ENCODE results near the gene PRELID2. TPM values are rescaled to one million over a fixed set of nuclear protein-coding genes. Genes with fewer than 3 reads are reported as not detected.

Gene PRELID2
- total RNA-seq, 4 donors from 2014 or later = 3.0 to 17.9 (median 4.3) TPM

DNA sequence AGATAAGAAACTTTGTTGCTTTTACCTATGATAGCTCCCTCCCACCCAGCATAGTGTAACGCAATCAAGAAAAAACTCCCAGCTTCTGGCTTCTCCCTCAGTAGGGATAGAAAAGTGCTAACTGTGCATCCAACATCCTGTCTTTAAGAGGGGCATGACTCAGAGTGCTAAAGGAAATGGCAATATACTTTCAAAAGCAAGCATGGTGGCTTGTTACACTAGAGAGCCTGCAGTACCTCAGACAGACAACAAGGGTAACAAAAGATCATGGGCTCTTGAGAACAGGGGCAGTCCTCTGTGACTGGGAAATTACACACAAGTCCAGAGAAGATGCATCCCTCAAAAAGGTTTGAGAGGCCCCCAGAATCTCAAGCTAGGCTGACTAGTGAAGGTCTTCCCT lies 37.8 kb downstream of the PRELID2 start:
- H3K27me3 ChIP-seq = no peaks in the 10 kb centered on the region
- no peak overlapping the region for H3K4me3 ChIP-seq
- DNase-seq (ENCODE audit: low spot score in 2 of 2) = no peak
- 84% methylated on average over 1 of the region's 1 CpG for WGBS
- H3K9me3 ChIP-seq = no peaks in the 10 kb centered on the region
- TF ChIP-seq POLR2AphosphoS5 (IDR thresholded peaks at IDR 0.05) (no peak), EP300 (IDR thresholded peaks at IDR 0.05) (no peak), POLR2A (IDR thresholded peaks at IDR 0.05) (no peak)
- TF ChIP-seq, protein P1, sequence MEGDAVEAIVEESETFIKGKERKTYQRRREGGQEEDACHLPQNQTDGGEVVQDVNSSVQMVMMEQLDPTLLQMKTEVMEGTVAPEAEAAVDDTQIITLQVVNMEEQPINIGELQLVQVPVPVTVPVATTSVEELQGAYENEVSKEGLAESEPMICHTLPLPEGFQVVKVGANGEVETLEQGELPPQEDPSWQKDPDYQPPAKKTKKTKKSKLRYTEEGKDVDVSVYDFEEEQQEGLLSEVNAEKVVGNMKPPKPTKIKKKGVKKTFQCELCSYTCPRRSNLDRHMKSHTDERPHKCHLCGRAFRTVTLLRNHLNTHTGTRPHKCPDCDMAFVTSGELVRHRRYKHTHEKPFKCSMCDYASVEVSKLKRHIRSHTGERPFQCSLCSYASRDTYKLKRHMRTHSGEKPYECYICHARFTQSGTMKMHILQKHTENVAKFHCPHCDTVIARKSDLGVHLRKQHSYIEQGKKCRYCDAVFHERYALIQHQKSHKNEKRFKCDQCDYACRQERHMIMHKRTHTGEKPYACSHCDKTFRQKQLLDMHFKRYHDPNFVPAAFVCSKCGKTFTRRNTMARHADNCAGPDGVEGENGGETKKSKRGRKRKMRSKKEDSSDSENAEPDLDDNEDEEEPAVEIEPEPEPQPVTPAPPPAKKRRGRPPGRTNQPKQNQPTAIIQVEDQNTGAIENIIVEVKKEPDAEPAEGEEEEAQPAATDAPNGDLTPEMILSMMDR (IDR thresholded peaks at IDR 0.05) = no peak
- H3K4me1 ChIP-seq = no peaks in the 10 kb centered on the region
- H3K36me3 ChIP-seq = no peaks in the 10 kb centered on the region
- H3K27ac ChIP-seq = no peak overlapping the region

DNA sequence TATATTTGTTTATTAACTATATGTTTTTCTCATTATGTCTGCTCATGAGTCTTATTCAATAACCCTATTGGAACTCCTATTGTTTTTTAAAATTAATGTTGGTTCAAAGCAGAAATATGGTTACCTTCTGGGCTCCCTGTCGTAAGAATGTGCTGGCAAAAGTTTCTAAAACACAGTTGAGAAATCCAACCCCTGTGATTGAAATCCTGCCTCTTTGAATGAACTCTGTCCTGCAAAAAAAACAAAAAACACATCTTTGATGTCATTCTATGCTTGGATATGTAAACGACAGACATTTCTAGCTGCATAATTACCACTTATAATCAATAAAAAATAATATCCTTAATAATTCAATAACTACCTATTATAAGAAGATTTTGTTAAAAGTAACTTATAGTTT lies 38.8 kb downstream of the PRELID2 start:
- H3K4me1 ChIP-seq = no peaks in the 10 kb centered on the region
- H3K27ac ChIP-seq = no peak overlapping the region
- no peak for TF ChIP-seq POLR2A (IDR thresholded peaks at IDR 0.05)
- TF ChIP-seq EP300 (IDR thresholded peaks at IDR 0.05) = no peak
- TF ChIP-seq, protein P1 (IDR thresholded peaks at IDR 0.05) = no peak
- no peak for TF ChIP-seq POLR2AphosphoS5 (IDR thresholded peaks at IDR 0.05)
- H3K9me3 ChIP-seq = no peaks in the 10 kb centered on the region
- no peak overlapping the region for H3K4me3 ChIP-seq
- DNase-seq (ENCODE audit: low spot score in 2 of 2) = no peak
- WGBS = 88% methylated on average over 2 of the region's 2 CpGs
- no peaks in the 10 kb centered on the region for H3K27me3 ChIP-seq
- no peaks in the 10 kb centered on the region for H3K36me3 ChIP-seq

DNA sequence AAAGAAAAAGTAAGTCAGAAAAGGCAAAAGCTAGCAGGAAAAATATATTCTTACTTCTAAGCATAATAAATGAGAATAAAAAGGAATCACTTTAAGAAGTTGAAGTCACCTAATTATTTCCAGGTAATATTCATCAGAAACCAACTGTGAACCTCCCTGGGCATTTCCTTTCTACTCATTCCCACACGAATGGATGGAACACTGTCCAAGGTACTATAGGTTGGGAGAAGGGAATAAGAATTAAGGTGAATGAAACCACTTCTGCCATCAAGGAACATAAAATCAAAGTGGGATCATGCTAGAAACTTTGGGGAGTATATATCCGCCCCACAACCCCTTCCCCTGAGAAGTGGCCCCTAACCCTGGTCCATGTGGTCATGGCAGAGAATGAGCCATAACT lies 41.6 kb downstream of the PRELID2 start:
- DNase-seq (ENCODE audit: low spot score in 2 of 2) = no peak
- H3K4me3 ChIP-seq = no peak overlapping the region
- no peaks in the 10 kb centered on the region for H3K27me3 ChIP-seq
- TF ChIP-seq, protein P1 (IDR thresholded peaks at IDR 0.05) = no peak
- TF ChIP-seq POLR2A (IDR thresholded peaks at IDR 0.05) (no peak), POLR2AphosphoS5 (IDR thresholded peaks at IDR 0.05) (no peak), EP300 (IDR thresholded peaks at IDR 0.05) (no peak)
- 82% methylated on average over 2 of the region's 2 CpGs for WGBS
- H3K4me1 ChIP-seq = no peaks in the 10 kb centered on the region
- no peaks in the 10 kb centered on the region for H3K9me3 ChIP-seq
- no peaks in the 10 kb centered on the region for H3K36me3 ChIP-seq
- no peak overlapping the region for H3K27ac ChIP-seq

DNA sequence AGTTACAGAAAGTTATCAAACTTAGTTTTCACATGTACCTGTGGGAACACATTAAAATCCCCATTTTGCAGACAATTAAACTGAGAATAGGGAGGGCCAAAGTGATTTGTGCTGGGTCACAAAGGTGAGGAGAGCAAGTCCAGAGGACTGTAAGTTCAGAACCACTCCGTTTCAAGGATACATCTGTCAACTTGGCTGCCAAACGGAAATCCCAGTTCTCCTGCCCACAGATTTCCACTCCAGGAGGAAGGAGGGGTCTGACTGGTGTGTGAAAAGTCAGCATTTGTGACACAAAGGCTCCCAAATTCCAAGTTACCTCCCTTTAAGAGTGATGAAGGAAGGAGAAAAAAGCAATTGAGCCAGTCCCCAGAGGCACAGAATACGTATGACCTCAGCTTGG lies 42.3 kb downstream of the PRELID2 start:
- DNase-seq (ENCODE audit: low spot score in 2 of 2) = no peak
- Histone ChIP-seq H3K4me3 (no peak overlapping the region), H3K27ac (no peak overlapping the region), H3K36me3 (no peaks in the 10 kb centered on the region), H3K27me3 (no peaks in the 10 kb centered on the region), H3K4me1 (no peaks in the 10 kb centered on the region), H3K9me3 (no peaks in the 10 kb centered on the region)
- TF ChIP-seq POLR2AphosphoS5 (IDR thresholded peaks at IDR 0.05) (no peak), EP300 (IDR thresholded peaks at IDR 0.05) (no peak), POLR2A (IDR thresholded peaks at IDR 0.05) (no peak)
- TF ChIP-seq, protein P1 (IDR thresholded peaks at IDR 0.05) = no peak
- WGBS = 66% methylated on average over 3 of the region's 3 CpGs

DNA sequence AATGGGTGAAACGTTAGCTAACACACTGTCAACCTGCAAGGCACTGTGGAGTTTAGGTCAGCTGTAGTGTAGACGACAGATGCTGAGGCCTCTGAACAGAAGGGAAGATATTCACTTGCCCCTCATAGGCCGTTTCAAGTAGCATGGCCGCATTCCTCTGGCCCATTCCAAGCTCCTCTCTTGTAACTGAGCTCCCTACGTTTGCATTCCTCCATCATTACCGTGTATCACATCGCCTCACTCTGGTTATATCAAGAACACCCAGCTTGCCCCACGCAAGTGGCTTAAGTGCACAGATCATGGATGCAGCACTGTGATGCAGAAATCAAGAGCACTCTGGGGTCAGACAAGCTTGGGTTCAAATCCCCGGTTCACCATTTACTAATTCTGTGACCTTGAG lies 43.3 kb downstream of the PRELID2 start:
- H3K36me3 ChIP-seq = no peaks in the 10 kb centered on the region
- no peak for DNase-seq (ENCODE audit: low spot score in 2 of 2)
- H3K27me3 ChIP-seq = no peaks in the 10 kb centered on the region
- H3K4me1 ChIP-seq = no peaks in the 10 kb centered on the region
- H3K27ac ChIP-seq = no peak overlapping the region
- H3K4me3 ChIP-seq = no peak overlapping the region
- TF ChIP-seq POLR2AphosphoS5 (IDR thresholded peaks at IDR 0.05) (no peak), POLR2A (IDR thresholded peaks at IDR 0.05) (no peak), EP300 (IDR thresholded peaks at IDR 0.05) (no peak)
- TF ChIP-seq, protein P1 (IDR thresholded peaks at IDR 0.05) = no peak
- WGBS = 92% methylated on average over 9 of the region's 9 CpGs
- H3K9me3 ChIP-seq = no peaks in the 10 kb centered on the region
